GM23338 (cell line): ENCODE measurements around the gene NFKBIB. TPM values are rescaled to one million over a fixed set of nuclear protein-coding genes. Genes with fewer than 3 reads are reported as not detected.

Source experiments
- ATAC-seq: fragments of 200-7000 bp; cut with Tn5 transposase; 3 replicates; pipeline ENCODE4 v1.9.1; 2020
- DNase-seq: peaks from one replicate; pipeline ENCODE4 v3.0.0-alpha.2; 2015; ENCODE audit warnings: low spot score
- H2AFZ ChIP-seq: fragments of 200-600 bp; sonication (generic); 2 replicates; pipeline ENCODE4 v1.8.0; 2016; ENCODE audit warnings: antibody characterized with exemption, mild to moderate bottlenecking, moderate library complexity
- H3F3A ChIP-seq: fragments of 200-600 bp; sonication (generic); replicated peaks from 2 replicates; pipeline ENCODE4 v1.8.0; 2017; ENCODE audit warnings: antibody characterized with exemption, mixed run types, low read depth
- H3K27ac ChIP-seq: fragments of 200-600 bp; sonication (generic); 2 replicates; pipeline ENCODE4 v1.6.1; 2016; ENCODE audit warnings: low read depth
- H3K27me3 ChIP-seq: fragments of 200-600 bp; sonication (generic); 2 replicates; pipeline ENCODE4 v1.8.0; 2016; ENCODE audit warnings: mild to moderate bottlenecking, mixed run types, moderate library complexity; ENCODE audit not compliant: insufficient read depth
- H3K36me3 ChIP-seq: fragments of 200-600 bp; sonication (generic); 2 replicates; pipeline ENCODE4 v1.8.0; 2016; ENCODE audit warnings: mild to moderate bottlenecking; ENCODE audit not compliant: insufficient read depth
- H3K4me1 ChIP-seq: fragments of 200-600 bp; sonication (generic); 2 replicates; pipeline ENCODE4 v1.8.0; 2016; ENCODE audit warnings: mild to moderate bottlenecking, moderate library complexity; ENCODE audit not compliant: insufficient read depth
- H3K4me2 ChIP-seq: fragments of 200-600 bp; sonication (generic); 2 replicates; pipeline ENCODE4 v1.7.1; 2017; ENCODE audit warnings: mixed run types
- H3K4me3 ChIP-seq: fragments of 200-600 bp; sonication (generic); 2 replicates; pipeline ENCODE4 v1.6.1; 2016; ENCODE audit warnings: mixed run types
- H3K79me2 ChIP-seq: fragments of 200-600 bp; sonication (generic); replicated peaks from 2 replicates; pipeline ENCODE4 v1.8.0; 2017; ENCODE audit warnings: mild to moderate bottlenecking; ENCODE audit not compliant: insufficient read depth
- H3K9me2 ChIP-seq: fragments of 200-600 bp; sonication (generic); 2 replicates; pipeline ENCODE4 v1.8.0; 2017; ENCODE audit not compliant: insufficient read depth
- H4K20me1 ChIP-seq: fragments of 200-600 bp; sonication (generic); replicated peaks from 2 replicates; pipeline ENCODE4 v1.8.0; 2017; ENCODE audit warnings: mild to moderate bottlenecking; ENCODE audit not compliant: insufficient read depth
- H3K27ac Mint-ChIP-seq: 2 replicates; pipeline ENCODE4 v1.8.0; 2020; ENCODE audit warnings: inconsistent platforms, mild to moderate bottlenecking, moderate library complexity, mixed read lengths
- H3K27me3 Mint-ChIP-seq: 3 replicates; pipeline ENCODE4 v1.8.0; 2022; ENCODE audit warnings: low read depth, mild to moderate bottlenecking, moderate library complexity, mixed read lengths, inconsistent platforms; ENCODE audit not compliant: insufficient read depth, poor library complexity
- H3K36me3 Mint-ChIP-seq: 3 replicates; pipeline ENCODE4 v1.8.0; 2021; ENCODE audit warnings: low read depth, mild to moderate bottlenecking, inconsistent platforms, moderate library complexity, mixed read lengths
- H3K4me1 Mint-ChIP-seq: 3 replicates; pipeline ENCODE4 v1.8.0; 2020; ENCODE audit warnings: mild to moderate bottlenecking, inconsistent platforms, mixed read lengths
- H3K4me3 Mint-ChIP-seq: 3 replicates; pipeline ENCODE4 v1.8.0; 2021; ENCODE audit warnings: moderate library complexity, mild to moderate bottlenecking, inconsistent platforms, mixed read lengths
- H3K9me3 Mint-ChIP-seq: 3 replicates; pipeline ENCODE4 v1.8.0; 2020; ENCODE audit warnings: moderate library complexity, mild to moderate bottlenecking, inconsistent platforms, mixed read lengths
- CREB1 ChIP-seq: fragments of 250-450 bp; sonication (Bioruptor Pico); IDR thresholded peaks from 2 replicates; pipeline ENCODE4 v1.5.0; 2020; ENCODE audit warnings: low read depth, mild to moderate bottlenecking, moderate library complexity
- EZH2 ChIP-seq: fragments of 200-600 bp; sonication (generic); IDR thresholded peaks from one replicate; pipeline ENCODE4 v1.8.0; 2017; ENCODE audit warnings: antibody characterized with exemption, mild to moderate bottlenecking, low read depth; ENCODE audit not compliant: unreplicated experiment
- EZH2phosphoT487 ChIP-seq: fragments of 200-600 bp; sonication (generic); IDR thresholded peaks from one replicate; pipeline ENCODE4 v1.8.1; 2018; ENCODE audit warnings: antibody characterized with exemption; ENCODE audit not compliant: unreplicated experiment
- POLR2AphosphoS5 ChIP-seq: IDR thresholded peaks from 2 replicates; pipeline ENCODE4 v1.6.1; 2016; ENCODE audit warnings: antibody characterized with exemption, low read depth
- STAT1 ChIP-seq: IDR thresholded peaks from one replicate; pipeline ENCODE4 v1.6.1; 2016; ENCODE audit warnings: antibody characterized with exemption; ENCODE audit not compliant: unreplicated experiment
- ZNF114 ChIP-seq: fragments of 250-450 bp; sonication (Bioruptor Pico); IDR thresholded peaks from 2 replicates; pipeline ENCODE4 v1.5.0; 2020; ENCODE audit warnings: mild to moderate bottlenecking, moderate library complexity
- polyA plus RNA-seq: library from polyadenylated mRNA; unstranded; fragments of >200 nt; fragmentation: Nextera tagmentation; extraction: Ambion mirVana; gene quantifications from 2 replicates; pipeline ENCODE4 v1.2.1, GENCODE V29; 2016
- total RNA-seq: library from RNA; depleted of rRNA; stranded (reverse); fragments of >200 nt; shearing (Covaris generic); gene quantifications from 2 replicates; pipeline ENCODE4 v1.2.3, GENCODE V29; 2014
- TF ChIP-seq, protein P1 (sequence below): IDR thresholded peaks from one replicate; pipeline ENCODE4 v1.6.1; 2018; ENCODE audit warnings: antibody characterized with exemption; ENCODE audit not compliant: unreplicated experiment
- TF ChIP-seq, protein P2 (sequence below): fragments of 250-450 bp; sonication (Bioruptor Pico); IDR thresholded peaks from 2 replicates; pipeline ENCODE4 v1.5.0; 2020; ENCODE audit warnings: mild to moderate bottlenecking, moderate library complexity
- TF ChIP-seq, protein P3 (sequence below): IDR thresholded peaks from 2 replicates; pipeline ENCODE4 v1.6.1; 2016; ENCODE audit warnings: antibody characterized with exemption

The NFKBIB gene
- total and polyA plus RNA-seq, 2 experiments from 2014 or later: 39.5 to 39.6 TPM

DNA sequence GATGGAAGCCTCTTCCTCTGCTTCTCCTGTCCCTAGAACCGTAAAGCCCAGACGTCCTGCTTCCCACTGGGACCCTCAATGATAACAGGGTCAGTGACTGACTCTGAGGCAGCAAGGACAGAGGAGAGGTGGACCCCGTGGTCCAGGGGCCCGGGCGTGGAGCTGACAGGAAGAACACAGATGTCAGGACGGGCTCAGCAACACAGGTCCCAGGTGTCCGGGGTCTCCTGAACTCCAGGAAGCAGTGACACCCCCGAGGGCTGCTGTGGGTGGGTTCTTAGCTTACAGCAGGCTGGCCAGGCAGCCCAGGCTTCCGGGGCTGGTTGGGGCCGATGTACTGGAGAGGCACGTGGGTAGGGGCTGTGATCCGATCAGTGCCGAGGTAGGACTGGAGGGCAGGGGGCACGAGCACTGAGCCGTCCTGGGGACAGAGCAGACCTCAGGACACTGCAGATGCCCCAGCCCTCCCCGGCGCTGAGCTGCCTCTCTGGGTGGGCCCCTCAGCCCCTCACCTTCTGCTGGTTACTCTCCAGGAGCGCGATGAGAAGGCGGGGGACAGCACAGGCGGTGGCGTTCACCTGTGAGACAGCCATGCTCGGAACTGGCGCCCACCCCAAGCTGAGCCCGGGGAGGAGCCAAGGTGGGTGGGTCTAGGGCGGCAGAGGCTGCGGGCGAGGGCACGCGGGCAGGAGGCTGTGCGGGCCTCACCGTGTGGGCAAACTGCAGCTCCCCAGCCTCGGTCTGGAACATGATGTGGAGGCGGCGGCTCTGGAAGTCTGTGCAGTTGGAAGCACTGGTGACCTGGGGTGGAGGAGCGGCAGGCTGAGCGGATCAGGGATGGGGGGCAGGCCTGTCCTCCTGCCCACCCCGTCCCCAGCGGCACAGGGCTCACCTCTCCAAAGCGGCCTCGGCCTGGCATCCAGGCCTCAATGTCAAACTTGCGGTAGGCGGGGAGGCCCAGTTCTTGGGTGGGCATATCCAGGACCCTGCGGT lies 15.9 kb downstream of the NFKBIB start:
- no peaks in the 10 kb centered on the region for H4K20me1 ChIP-seq
- no peaks in the 10 kb centered on the region for H3K9me3 Mint-ChIP-seq
- ATAC-seq: no peak
- no peaks in the 10 kb centered on the region for H3F3A ChIP-seq
- no peak overlapping the region for H3K4me3 Mint-ChIP-seq
- 0 out of 2 replicates have a peak, but pooled peaks cover 4% of the 10 kb centered on the region for H3K27me3 ChIP-seq
- TF ChIP-seq EZH2 (no peak), STAT1 (no peak), POLR2AphosphoS5 (no peak), CREB1 (CRISPR knock-in tag) (no peak), EZH2phosphoT487 (no peak)
- TF ChIP-seq, protein P1, sequence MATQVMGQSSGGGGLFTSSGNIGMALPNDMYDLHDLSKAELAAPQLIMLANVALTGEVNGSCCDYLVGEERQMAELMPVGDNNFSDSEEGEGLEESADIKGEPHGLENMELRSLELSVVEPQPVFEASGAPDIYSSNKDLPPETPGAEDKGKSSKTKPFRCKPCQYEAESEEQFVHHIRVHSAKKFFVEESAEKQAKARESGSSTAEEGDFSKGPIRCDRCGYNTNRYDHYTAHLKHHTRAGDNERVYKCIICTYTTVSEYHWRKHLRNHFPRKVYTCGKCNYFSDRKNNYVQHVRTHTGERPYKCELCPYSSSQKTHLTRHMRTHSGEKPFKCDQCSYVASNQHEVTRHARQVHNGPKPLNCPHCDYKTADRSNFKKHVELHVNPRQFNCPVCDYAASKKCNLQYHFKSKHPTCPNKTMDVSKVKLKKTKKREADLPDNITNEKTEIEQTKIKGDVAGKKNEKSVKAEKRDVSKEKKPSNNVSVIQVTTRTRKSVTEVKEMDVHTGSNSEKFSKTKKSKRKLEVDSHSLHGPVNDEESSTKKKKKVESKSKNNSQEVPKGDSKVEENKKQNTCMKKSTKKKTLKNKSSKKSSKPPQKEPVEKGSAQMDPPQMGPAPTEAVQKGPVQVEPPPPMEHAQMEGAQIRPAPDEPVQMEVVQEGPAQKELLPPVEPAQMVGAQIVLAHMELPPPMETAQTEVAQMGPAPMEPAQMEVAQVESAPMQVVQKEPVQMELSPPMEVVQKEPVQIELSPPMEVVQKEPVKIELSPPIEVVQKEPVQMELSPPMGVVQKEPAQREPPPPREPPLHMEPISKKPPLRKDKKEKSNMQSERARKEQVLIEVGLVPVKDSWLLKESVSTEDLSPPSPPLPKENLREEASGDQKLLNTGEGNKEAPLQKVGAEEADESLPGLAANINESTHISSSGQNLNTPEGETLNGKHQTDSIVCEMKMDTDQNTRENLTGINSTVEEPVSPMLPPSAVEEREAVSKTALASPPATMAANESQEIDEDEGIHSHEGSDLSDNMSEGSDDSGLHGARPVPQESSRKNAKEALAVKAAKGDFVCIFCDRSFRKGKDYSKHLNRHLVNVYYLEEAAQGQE: no peak
- H3K4me2 ChIP-seq: no peak overlapping the region
- H3K27me3 Mint-ChIP-seq: peaks cover 14% of the 10 kb centered on the region
- DNase-seq: no peak
- H3K4me1 ChIP-seq: no peaks in the 10 kb centered on the region
- H3K27ac Mint-ChIP-seq: no peak overlapping the region; the same call in 1 of the 2 replicates
- no peaks in the 10 kb centered on the region for H3K79me2 ChIP-seq
- H3K9me2 ChIP-seq: no peaks in the 10 kb centered on the region
- no peak overlapping the region for H3K27ac ChIP-seq
- no peak overlapping the region for H3K4me3 ChIP-seq
- H3K36me3 ChIP-seq: no peaks in the 10 kb centered on the region
- H3K4me1 Mint-ChIP-seq: no peaks in the 10 kb centered on the region; the same call in 2 of the 3 replicates
- no peak overlapping the region for H2AFZ ChIP-seq
- peaks cover 2% of the 10 kb centered on the region; the same call in 1 of the 3 replicates for H3K36me3 Mint-ChIP-seq

DNA sequence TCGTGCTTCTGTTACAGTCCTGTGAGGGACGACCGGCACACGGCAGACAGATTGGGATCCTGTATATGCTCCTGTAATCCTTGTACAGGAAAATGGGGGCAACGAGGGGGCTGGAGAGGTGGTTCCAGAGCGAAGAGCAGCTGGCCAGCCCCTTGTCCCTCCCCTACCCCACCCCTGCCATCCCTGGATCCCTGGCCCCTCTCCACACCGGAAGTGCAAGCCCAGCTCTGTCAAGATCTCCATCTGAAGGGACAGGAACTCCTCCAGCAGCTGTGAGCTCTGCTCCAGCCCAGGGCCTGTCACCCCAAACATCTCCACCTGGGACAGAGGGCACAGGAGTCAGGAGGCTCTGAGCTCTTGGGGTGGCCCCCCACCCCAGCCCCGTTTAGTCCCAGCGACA lies 17.7 kb downstream of the NFKBIB start:
- Histone ChIP-seq H2AFZ (no peak overlapping the region), H3F3A (0 out of 2 replicates have a peak, but pooled peaks cover 9% of the 10 kb centered on the region)
- no peak for DNase-seq
- TF ChIP-seq CREB1 (CRISPR knock-in tag): no peak
- TF ChIP-seq, protein P2, sequence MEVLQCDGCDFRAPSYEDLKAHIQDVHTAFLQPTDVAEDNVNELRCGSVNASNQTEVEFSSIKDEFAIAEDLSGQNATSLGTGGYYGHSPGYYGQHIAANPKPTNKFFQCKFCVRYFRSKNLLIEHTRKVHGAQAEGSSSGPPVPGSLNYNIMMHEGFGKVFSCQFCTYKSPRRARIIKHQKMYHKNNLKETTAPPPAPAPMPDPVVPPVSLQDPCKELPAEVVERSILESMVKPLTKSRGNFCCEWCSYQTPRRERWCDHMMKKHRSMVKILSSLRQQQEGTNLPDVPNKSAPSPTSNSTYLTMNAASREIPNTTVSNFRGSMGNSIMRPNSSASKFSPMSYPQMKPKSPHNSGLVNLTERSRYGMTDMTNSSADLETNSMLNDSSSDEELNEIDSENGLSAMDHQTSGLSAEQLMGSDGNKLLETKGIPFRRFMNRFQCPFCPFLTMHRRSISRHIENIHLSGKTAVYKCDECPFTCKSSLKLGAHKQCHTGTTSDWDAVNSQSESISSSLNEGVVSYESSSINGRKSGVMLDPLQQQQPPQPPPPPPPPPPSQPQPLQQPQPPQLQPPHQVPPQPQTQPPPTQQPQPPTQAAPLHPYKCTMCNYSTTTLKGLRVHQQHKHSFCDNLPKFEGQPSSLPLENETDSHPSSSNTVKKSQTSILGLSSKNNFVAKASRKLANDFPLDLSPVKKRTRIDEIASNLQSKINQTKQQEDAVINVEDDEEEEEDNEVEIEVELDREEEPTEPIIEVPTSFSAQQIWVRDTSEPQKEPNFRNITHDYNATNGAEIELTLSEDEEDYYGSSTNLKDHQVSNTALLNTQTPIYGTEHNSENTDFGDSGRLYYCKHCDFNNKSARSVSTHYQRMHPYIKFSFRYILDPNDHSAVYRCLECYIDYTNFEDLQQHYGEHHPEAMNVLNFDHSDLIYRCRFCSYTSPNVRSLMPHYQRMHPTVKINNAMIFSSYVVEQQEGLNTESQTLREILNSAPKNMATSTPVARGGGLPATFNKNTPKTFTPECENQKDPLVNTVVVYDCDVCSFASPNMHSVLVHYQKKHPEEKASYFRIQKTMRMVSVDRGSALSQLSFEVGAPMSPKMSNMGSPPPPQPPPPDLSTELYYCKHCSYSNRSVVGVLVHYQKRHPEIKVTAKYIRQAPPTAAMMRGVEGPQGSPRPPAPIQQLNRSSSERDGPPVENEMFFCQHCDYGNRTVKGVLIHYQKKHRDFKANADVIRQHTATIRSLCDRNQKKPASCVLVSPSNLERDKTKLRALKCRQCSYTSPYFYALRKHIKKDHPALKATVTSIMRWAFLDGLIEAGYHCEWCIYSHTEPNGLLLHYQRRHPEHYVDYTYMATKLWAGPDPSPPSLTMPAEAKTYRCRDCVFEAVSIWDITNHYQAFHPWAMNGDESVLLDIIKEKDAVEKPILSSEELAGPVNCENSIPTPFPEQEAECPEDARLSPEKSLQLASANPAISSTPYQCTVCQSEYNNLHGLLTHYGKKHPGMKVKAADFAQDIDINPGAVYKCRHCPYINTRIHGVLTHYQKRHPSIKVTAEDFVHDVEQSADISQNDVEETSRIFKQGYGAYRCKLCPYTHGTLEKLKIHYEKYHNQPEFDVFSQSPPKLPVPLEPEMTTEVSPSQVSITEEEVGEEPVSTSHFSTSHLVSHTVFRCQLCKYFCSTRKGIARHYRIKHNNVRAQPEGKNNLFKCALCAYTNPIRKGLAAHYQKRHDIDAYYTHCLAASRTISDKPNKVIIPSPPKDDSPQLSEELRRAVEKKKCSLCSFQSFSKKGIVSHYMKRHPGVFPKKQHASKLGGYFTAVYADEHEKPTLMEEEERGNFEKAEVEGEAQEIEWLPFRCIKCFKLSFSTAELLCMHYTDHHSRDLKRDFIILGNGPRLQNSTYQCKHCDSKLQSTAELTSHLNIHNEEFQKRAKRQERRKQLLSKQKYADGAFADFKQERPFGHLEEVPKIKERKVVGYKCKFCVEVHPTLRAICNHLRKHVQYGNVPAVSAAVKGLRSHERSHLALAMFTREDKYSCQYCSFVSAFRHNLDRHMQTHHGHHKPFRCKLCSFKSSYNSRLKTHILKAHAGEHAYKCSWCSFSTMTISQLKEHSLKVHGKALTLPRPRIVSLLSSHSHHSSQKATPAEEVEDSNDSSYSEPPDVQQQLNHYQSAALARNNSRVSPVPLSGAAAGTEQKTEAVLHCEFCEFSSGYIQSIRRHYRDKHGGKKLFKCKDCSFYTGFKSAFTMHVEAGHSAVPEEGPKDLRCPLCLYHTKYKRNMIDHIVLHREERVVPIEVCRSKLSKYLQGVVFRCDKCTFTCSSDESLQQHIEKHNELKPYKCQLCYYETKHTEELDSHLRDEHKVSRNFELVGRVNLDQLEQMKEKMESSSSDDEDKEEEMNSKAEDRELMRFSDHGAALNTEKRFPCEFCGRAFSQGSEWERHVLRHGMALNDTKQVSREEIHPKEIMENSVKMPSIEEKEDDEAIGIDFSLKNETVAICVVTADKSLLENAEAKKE: no peak
- no peak for TF ChIP-seq ZNF114 (CRISPR knock-in tag)
- TF ChIP-seq, protein P3, sequence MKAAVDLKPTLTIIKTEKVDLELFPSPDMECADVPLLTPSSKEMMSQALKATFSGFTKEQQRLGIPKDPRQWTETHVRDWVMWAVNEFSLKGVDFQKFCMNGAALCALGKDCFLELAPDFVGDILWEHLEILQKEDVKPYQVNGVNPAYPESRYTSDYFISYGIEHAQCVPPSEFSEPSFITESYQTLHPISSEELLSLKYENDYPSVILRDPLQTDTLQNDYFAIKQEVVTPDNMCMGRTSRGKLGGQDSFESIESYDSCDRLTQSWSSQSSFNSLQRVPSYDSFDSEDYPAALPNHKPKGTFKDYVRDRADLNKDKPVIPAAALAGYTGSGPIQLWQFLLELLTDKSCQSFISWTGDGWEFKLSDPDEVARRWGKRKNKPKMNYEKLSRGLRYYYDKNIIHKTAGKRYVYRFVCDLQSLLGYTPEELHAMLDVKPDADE: no peak
- TF ChIP-seq EZH2: no peak

More for the DNA sequence above, 17.7 kb downstream of the NFKBIB start:
- H3K27ac ChIP-seq: no peak overlapping the region
- no peak overlapping the region for H3K4me2 ChIP-seq
- no peaks in the 10 kb centered on the region for H3K9me2 ChIP-seq
- no peak overlapping the region for H3K27ac Mint-ChIP-seq
- 0 out of 2 replicates have a peak, but pooled peaks cover under 1% of the 10 kb centered on the region for H3K27me3 ChIP-seq
- H3K36me3 ChIP-seq: peaks cover 4% of the 10 kb centered on the region; the same call in 1 of the 2 replicates
- H3K4me3 Mint-ChIP-seq: no peak overlapping the region
- peaks cover 13% of the 10 kb centered on the region for H3K36me3 Mint-ChIP-seq
- H3K9me3 Mint-ChIP-seq: no peaks in the 10 kb centered on the region
- no peaks in the 10 kb centered on the region for H4K20me1 ChIP-seq
- no peak overlapping the region for H3K4me3 ChIP-seq
- H3K27me3 Mint-ChIP-seq: peaks cover 9% of the 10 kb centered on the region
- H3K4me1 ChIP-seq: no peaks in the 10 kb centered on the region
- H3K4me1 Mint-ChIP-seq: no peaks in the 10 kb centered on the region; the same call in 2 of the 3 replicates
- ATAC-seq: no peak
- H3K79me2 ChIP-seq: no peaks in the 10 kb centered on the region
